HEK293 (cell line): ENCODE measurements around the gene NUBPL.

Source experiments
- CTCF ChIA-PET: fragments of 350-600 bp; formaldehyde crosslinking; extraction: SDS; loops from one replicate; lab custom pipeline; 2021; ENCODE audit warnings: antibody characterized with exemption; lab: Yijun Ruan, JAX
- POLR2A ChIA-PET: fragments of 300-600 bp; formaldehyde crosslinking; extraction: SDS; loops from one replicate; lab custom pipeline; 2020; ENCODE audit warnings: antibody characterized with exemption, inconsistent platforms; lab: Yijun Ruan, JAX
- H3K27ac ChIP-seq: fragments of 200-500 bp; sonication (Bioruptor generic); 2 replicates; pipeline ENCODE4 v1.5.1; 2014; ENCODE audit warnings: low read depth, low read length, control low read depth, inconsistent platforms; ENCODE audit errors: extremely low read depth
- H3K36me3 ChIP-seq, 2 experiments: fragments of 200-500 bp in 1 of 2; sonication (Bioruptor generic) in 1 of 2; 1 replicate in 1 of 2; 2 replicates in 1 of 2; pipeline ENCODE4 v1.5.1; 2014 to 2017; ENCODE audit warnings: inconsistent platforms in 2 of 2, low read length in 2 of 2; ENCODE audit not compliant: control insufficient read depth in 2 of 2, insufficient read depth in 1 of 2
- H3K4me1 ChIP-seq: fragments of 200-500 bp; sonication (Bioruptor generic); 2 replicates; pipeline ENCODE4 v1.5.1; 2014; ENCODE audit warnings: mild to moderate bottlenecking, low read length, inconsistent platforms; ENCODE audit not compliant: control insufficient read depth, insufficient read depth
- H3K4me3 ChIP-seq: 2 replicates; pipeline ENCODE4 v1.5.1; 2011; ENCODE audit warnings: low read depth, mild to moderate bottlenecking, control low read depth, low read length, moderate library complexity
- H3K9me3 ChIP-seq: fragments of 200-500 bp; sonication (Bioruptor generic); 2 replicates; pipeline ENCODE4 v1.5.1; 2014; ENCODE audit warnings: low read depth, low read length, inconsistent platforms; ENCODE audit not compliant: control insufficient read depth, insufficient read depth
- KLF16 ChIP-seq: fragments of 450-650 bp; formaldehyde crosslinking; IDR thresholded peaks from 2 replicates; pipeline ENCODE4 v1.5.1; 2017; ENCODE audit warnings: missing biosample characterization, missing genetic modification characterization
- OVOL3 ChIP-seq: fragments of 450-650 bp; formaldehyde crosslinking; IDR thresholded peaks from 2 replicates; pipeline ENCODE4 v1.5.1; 2016; ENCODE audit warnings: missing biosample characterization, missing genetic modification characterization
- SCRT2 ChIP-seq: fragments of 450-650 bp; formaldehyde crosslinking; IDR thresholded peaks from 2 replicates; pipeline ENCODE4 v1.5.1; 2016; ENCODE audit warnings: missing biosample characterization, missing genetic modification characterization
- SETDB1 ChIP-seq: IDR thresholded peaks from one replicate; pipeline ENCODE4 v1.6.1; 2017; ENCODE audit warnings: mild to moderate bottlenecking, low read length, moderate library complexity, mixed read lengths; ENCODE audit not compliant: insufficient read length
- SP2 ChIP-seq: fragments of 450-650 bp; formaldehyde crosslinking; IDR thresholded peaks from 2 replicates; pipeline ENCODE4 v1.5.1; 2016; ENCODE audit warnings: missing biosample characterization, missing genetic modification characterization
- SP3 ChIP-seq: fragments of 450-650 bp; formaldehyde crosslinking; IDR thresholded peaks from 2 replicates; pipeline ENCODE4 v1.5.1; 2016; ENCODE audit warnings: missing biosample characterization, missing genetic modification characterization
- SP7 ChIP-seq: fragments of 450-650 bp; formaldehyde crosslinking; IDR thresholded peaks from 2 replicates; pipeline ENCODE4 v1.5.1; 2016; ENCODE audit warnings: missing biosample characterization, missing genetic modification characterization
- WT1 ChIP-seq: fragments of 450-650 bp; formaldehyde crosslinking; IDR thresholded peaks from 2 replicates; pipeline ENCODE4 v1.5.1; 2016; ENCODE audit warnings: missing biosample characterization, missing genetic modification characterization
- ZBTB17 ChIP-seq: fragments of 450-650 bp; formaldehyde crosslinking; IDR thresholded peaks from 2 replicates; pipeline ENCODE4 v1.5.1; 2016; ENCODE audit warnings: missing biosample characterization, missing genetic modification characterization
- ZNF175 ChIP-seq: fragments of 450-650 bp; formaldehyde crosslinking; IDR thresholded peaks from 2 replicates; pipeline ENCODE4 v1.5.1; 2016; ENCODE audit warnings: missing biosample characterization, missing genetic modification characterization
- ZNF292 ChIP-seq: fragments of 450-650 bp; formaldehyde crosslinking; IDR thresholded peaks from 2 replicates; pipeline ENCODE4 v1.5.1; 2016; ENCODE audit warnings: low read depth, missing biosample characterization, missing genetic modification characterization, borderline replicate concordance
- ZNF350 ChIP-seq: fragments of 450-650 bp; formaldehyde crosslinking; IDR thresholded peaks from 2 replicates; pipeline ENCODE4 v1.5.0; 2017; ENCODE audit warnings: missing biosample characterization, mild to moderate bottlenecking, missing genetic modification characterization
- ZNF354C ChIP-seq: fragments of 450-650 bp; formaldehyde crosslinking; IDR thresholded peaks from 2 replicates; pipeline ENCODE4 v1.5.1; 2016; ENCODE audit warnings: missing biosample characterization, missing genetic modification characterization, low read depth, borderline replicate concordance
- ZNF394 ChIP-seq: fragments of 450-650 bp; formaldehyde crosslinking; IDR thresholded peaks from 2 replicates; pipeline ENCODE4 v1.5.1; 2016; ENCODE audit warnings: missing biosample characterization, missing genetic modification characterization, mild to moderate bottlenecking, moderate library complexity, borderline replicate concordance
- ZNF433 ChIP-seq: fragments of 450-650 bp; formaldehyde crosslinking; IDR thresholded peaks from 2 replicates; pipeline ENCODE4 v1.5.1; 2016; ENCODE audit warnings: missing biosample characterization, missing genetic modification characterization, low read depth
- ZNF473 ChIP-seq: fragments of 450-650 bp; formaldehyde crosslinking; IDR thresholded peaks from 2 replicates; pipeline ENCODE4 v1.5.1; 2017; ENCODE audit warnings: missing biosample characterization, missing genetic modification characterization
- ZNF510 ChIP-seq: fragments of 450-650 bp; formaldehyde crosslinking; IDR thresholded peaks from 2 replicates; pipeline ENCODE4 v1.5.1; 2018; ENCODE audit warnings: mild to moderate bottlenecking, missing genetic modification characterization, missing biosample characterization; ENCODE audit not compliant: insufficient replicate concordance
- ZNF529 ChIP-seq: fragments of 450-650 bp; formaldehyde crosslinking; IDR thresholded peaks from 2 replicates; pipeline ENCODE4 v1.5.1; 2017; ENCODE audit warnings: missing genetic modification characterization, missing biosample characterization; ENCODE audit not compliant: insufficient replicate concordance
- ZNF544 ChIP-seq: fragments of 450-650 bp; formaldehyde crosslinking; IDR thresholded peaks from 2 replicates; pipeline ENCODE4 v1.5.0; 2017; ENCODE audit warnings: missing biosample characterization, missing genetic modification characterization
- ZNF549 ChIP-seq: fragments of 450-650 bp; IDR thresholded peaks from 2 replicates; pipeline ENCODE4 v1.5.1; 2018; ENCODE audit warnings: missing biosample characterization, missing genetic modification characterization, mild to moderate bottlenecking, inconsistent platforms, moderate library complexity
- ZNF560 ChIP-seq: fragments of 450-650 bp; formaldehyde crosslinking; IDR thresholded peaks from 2 replicates; pipeline ENCODE4 v1.5.1; 2017; ENCODE audit warnings: missing biosample characterization, missing genetic modification characterization, borderline replicate concordance
- ZNF623 ChIP-seq: fragments of 450-650 bp; formaldehyde crosslinking; IDR thresholded peaks from 2 replicates; pipeline ENCODE4 v1.5.1; 2016; ENCODE audit warnings: missing biosample characterization, missing genetic modification characterization
- ZNF664 ChIP-seq: fragments of 450-650 bp; formaldehyde crosslinking; IDR thresholded peaks from 2 replicates; pipeline ENCODE4 v1.5.1; 2016; ENCODE audit warnings: missing biosample characterization, missing genetic modification characterization
- ZNF76 ChIP-seq: fragments of 450-650 bp; formaldehyde crosslinking; IDR thresholded peaks from 2 replicates; pipeline ENCODE4; 2016; ENCODE audit warnings: low read depth, missing biosample characterization, missing genetic modification characterization, borderline replicate concordance
- TF ChIP-seq, protein P1 (sequence below): fragments of 450-650 bp; formaldehyde crosslinking; IDR thresholded peaks from 2 replicates; pipeline ENCODE4 v1.5.1; 2016; ENCODE audit warnings: missing biosample characterization, missing genetic modification characterization, low read depth
- TF ChIP-seq, protein P2 (sequence below): fragments of 450-650 bp; formaldehyde crosslinking; IDR thresholded peaks from 2 replicates; pipeline ENCODE4 v1.5.1; 2016; ENCODE audit warnings: missing biosample characterization, missing genetic modification characterization
- TF ChIP-seq, protein P3 (sequence below): fragments of 450-650 bp; formaldehyde crosslinking; IDR thresholded peaks from 2 replicates; pipeline ENCODE4 v1.5.1; 2016; ENCODE audit warnings: missing biosample characterization, missing genetic modification characterization, low read depth

Gene NUBPL

DNA sequence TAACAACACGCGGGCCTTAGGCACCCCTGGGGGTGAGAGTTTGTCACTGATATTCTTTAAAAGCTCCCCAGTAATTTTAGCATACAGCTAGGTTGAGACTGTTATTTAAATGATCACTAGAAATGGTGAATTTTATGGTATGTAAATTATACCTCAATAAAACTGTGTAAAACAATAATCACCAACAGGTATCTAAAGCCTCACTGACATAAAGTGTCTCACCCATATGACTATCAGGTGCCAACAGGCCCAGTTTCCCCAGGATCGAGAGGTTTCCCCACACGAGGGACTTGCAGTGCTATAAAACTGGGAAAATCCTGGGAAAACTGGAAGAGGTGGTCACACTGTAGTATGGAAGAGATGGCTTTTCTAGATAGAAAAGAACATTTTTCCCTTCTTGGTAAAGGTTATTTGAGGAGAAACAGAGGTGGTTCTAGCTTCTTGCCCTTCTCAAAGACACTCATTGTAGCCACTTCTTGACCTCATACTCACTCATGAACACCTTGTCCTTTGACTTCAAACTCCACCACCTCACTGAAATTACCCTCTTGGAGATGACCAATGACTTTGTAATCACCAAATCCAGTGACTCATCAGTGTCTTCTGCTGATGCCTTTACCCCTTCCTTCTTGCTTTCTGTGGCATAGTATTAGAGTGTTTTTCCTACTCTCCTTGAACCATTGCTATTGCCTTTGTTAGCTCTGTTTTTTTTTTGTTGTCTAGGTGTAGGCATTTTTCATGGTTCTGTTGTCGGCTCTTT lies 24.8 kb upstream of the NUBPL start (continued):
- TF ChIP-seq ZBTB17 (tag by site-specific recombination), result no peak
- no peak for TF ChIP-seq ZNF354C (tag by site-specific recombination)
- TF ChIP-seq, protein P1, sequence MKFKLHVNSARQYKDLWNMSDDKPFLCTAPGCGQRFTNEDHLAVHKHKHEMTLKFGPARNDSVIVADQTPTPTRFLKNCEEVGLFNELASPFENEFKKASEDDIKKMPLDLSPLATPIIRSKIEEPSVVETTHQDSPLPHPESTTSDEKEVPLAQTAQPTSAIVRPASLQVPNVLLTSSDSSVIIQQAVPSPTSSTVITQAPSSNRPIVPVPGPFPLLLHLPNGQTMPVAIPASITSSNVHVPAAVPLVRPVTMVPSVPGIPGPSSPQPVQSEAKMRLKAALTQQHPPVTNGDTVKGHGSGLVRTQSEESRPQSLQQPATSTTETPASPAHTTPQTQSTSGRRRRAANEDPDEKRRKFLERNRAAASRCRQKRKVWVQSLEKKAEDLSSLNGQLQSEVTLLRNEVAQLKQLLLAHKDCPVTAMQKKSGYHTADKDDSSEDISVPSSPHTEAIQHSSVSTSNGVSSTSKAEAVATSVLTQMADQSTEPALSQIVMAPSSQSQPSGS, result no peak
- TF ChIP-seq SETDB1, result no peak
- TF ChIP-seq ZNF664 (tag by site-specific recombination), result no peak
- TF ChIP-seq ZNF560 (tag by site-specific recombination), result no peak

DNA sequence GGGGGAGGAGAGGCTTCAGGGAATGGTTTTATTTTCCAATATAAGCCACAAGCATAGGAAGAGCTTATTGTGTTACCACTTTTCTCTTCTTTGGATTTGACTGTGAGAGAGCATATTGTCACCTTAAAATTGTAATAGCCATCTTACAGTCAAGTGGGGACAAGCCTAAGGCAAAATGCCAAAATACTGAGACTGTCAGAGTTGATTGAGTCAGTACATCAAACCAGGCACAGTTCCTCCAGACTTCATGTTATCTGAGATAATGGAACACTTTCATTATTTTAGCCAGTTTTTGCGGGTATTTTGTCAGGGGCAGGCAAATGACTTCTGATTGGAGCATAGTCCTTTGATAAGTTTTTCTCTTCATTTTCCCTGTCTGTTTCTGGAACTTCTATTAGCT lies 19.5 kb upstream of the NUBPL start:
- H3K27ac ChIP-seq, result no peak overlapping the region
- H3K4me1 ChIP-seq, result peaks cover 6% of the 10 kb centered on the region
- CTCF ChIA-PET, result no interaction called here
- no peaks in the 10 kb centered on the region for H3K9me3 ChIP-seq
- TF ChIP-seq ZNF350 (tag by site-specific recombination) (no peak), WT1 (tag by site-specific recombination) (no peak), ZNF433 (tag by site-specific recombination) (no peak), SP7 (tag by site-specific recombination) (no peak), ZNF76 (no peak), SCRT2 (tag by site-specific recombination) (no peak), ZNF623 (tag by site-specific recombination) (no peak), SP2 (tag by site-specific recombination) (no peak), ZNF529 (tag by site-specific recombination) (no peak), ZNF175 (tag by site-specific recombination) (no peak), ZNF394 (tag by site-specific recombination) (no peak), ZNF544 (no peak), ZNF473 (tag by site-specific recombination) (no peak)
- H3K4me3 ChIP-seq, result no peak overlapping the region
- H3K36me3 ChIP-seq, result no peaks in the 10 kb centered on the region
- POLR2A ChIA-PET, result no interaction called here

DNA sequence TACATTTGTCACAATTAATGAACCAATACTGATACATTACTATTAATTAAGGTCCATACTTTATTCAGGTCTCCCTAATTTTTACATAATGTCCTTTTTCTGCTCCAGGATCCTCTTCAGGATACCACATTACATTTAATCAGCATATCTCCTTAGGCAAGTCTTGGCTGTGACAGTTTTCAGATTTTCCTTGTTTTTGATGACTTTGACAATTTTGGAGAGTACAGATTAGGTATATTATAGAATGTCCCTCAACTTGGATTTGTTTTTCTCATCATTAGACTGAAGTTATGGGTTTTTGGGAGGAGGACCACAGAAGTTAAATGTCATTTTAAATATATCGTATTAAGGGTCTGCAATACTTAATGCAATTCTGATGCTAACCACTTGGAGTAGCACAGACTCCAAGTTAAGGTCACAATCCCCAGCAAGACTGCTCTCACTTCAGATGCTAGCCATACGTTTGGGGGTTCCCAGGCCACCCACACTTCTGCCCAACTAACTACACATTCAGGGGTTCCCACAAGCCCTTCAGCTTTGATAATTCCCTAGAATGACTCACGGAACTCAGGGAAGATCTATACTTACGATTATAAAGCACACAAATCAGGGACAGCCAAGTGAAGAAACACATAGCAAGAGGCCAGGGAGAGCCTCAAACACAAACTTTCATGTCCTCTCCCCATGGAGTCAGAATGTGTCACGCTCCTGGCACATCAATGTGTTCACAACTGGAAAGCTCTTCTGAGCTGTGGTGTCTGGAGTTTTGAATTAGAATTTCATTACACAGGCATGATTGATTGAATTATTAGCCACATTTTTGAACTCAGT lies 17.0 kb upstream of the NUBPL start:
- Histone ChIP-seq H3K9me3 (no peaks in the 10 kb centered on the region), H3K4me1 (peaks cover 6% of the 10 kb centered on the region), H3K27ac (no peak overlapping the region), H3K36me3 (no peaks in the 10 kb centered on the region), H3K4me3 (no peak overlapping the region)
- ChIA-PET POLR2A (no interaction called here), CTCF (interaction anchor here (0.7 to 1.0 kb wide), 2 partner anchors 9 to 10 kb away, joined by 3 to 4 read pairs; no protein-coding TSS in a partner anchor)
- no peak for TF ChIP-seq OVOL3 (tag by site-specific recombination)
- TF ChIP-seq ZNF510 (tag by site-specific recombination), result no peak
- no peak for TF ChIP-seq ZNF549 (tag by site-specific recombination)
- TF ChIP-seq KLF16 (tag by site-specific recombination), result no peak
- TF ChIP-seq ZNF292, result no peak
- no peak for TF ChIP-seq SP3
- TF ChIP-seq, protein P2, sequence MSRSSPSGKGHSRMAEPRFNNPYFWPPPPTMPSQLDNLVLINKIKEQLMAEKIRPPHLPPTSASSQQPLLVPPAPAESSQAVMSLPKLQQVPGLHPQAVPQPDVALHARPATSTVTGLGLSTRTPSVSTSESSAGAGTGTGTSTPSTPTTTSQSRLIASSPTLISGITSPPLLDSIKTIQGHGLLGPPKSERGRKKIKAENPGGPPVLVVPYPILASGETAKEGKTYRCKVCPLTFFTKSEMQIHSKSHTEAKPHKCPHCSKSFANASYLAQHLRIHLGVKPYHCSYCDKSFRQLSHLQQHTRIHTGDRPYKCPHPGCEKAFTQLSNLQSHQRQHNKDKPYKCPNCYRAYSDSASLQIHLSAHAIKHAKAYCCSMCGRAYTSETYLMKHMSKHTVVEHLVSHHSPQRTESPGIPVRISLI (tag by site-specific recombination), result no peak
- TF ChIP-seq, protein P3, sequence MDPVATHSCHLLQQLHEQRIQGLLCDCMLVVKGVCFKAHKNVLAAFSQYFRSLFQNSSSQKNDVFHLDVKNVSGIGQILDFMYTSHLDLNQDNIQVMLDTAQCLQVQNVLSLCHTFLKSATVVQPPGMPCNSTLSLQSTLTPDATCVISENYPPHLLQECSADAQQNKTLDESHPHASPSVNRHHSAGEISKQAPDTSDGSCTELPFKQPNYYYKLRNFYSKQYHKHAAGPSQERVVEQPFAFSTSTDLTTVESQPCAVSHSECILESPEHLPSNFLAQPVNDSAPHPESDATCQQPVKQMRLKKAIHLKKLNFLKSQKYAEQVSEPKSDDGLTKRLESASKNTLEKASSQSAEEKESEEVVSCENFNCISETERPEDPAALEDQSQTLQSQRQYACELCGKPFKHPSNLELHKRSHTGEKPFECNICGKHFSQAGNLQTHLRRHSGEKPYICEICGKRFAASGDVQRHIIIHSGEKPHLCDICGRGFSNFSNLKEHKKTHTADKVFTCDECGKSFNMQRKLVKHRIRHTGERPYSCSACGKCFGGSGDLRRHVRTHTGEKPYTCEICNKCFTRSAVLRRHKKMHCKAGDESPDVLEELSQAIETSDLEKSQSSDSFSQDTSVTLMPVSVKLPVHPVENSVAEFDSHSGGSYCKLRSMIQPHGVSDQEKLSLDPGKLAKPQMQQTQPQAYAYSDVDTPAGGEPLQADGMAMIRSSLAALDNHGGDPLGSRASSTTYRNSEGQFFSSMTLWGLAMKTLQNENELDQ, result no peak
- no peak for TF ChIP-seq SP7 (tag by site-specific recombination)
